GM18520 (cell line): ENCODE data around the gene ENOX2.
A peak's percentile ranks its signal among the peaks of the same experiment; 100 is the strongest.

ENCODE experiments used
- ATAC-seq: cut with Tn5 transposase; IDR thresholded peaks from one replicate; pipeline ENCODE4 v1.9.1; 2021; ENCODE audit not compliant: unreplicated experiment

Gene ENOX2

DNA sequence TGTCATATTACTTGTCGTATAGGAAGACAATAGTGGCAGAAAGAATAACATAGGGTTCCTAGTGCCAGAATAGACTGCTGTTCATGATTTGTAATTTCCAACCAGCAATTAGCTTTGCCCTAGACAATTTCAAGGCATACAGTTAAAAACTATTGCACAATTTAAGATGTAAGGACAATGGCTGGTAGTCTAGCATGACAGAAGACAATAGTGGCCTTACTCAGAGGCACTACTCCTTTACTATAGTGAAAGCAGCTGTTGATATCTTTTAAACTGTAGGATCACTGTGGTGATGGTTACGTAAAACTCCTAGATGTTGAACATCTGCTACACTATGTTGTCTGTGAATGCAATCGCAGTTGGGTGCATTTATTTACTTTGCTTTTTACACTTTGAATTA, 266.7 kb downstream of the ENOX2 start:
- no peak for ATAC-seq

DNA sequence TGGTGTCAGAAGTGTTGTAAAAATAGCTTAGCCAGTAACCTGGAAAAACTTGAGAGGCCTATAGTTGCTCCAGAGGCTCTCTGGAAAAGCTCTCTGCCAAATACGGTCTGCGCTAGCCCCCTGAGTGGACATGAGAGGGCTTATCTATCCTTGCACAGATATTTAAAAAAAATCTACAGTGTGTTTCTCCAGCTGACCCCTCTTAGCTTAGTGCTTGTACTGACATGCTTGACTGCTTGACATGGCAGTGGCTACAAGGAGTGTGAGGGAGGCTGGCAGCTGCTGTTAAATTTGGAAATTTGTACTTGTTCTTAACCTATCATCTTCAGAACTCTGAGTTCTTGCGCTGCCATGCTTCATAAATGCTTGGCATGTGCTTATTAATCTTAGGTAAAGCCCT, 272.0 kb downstream of the ENOX2 start:
- ATAC-seq: no peak

DNA sequence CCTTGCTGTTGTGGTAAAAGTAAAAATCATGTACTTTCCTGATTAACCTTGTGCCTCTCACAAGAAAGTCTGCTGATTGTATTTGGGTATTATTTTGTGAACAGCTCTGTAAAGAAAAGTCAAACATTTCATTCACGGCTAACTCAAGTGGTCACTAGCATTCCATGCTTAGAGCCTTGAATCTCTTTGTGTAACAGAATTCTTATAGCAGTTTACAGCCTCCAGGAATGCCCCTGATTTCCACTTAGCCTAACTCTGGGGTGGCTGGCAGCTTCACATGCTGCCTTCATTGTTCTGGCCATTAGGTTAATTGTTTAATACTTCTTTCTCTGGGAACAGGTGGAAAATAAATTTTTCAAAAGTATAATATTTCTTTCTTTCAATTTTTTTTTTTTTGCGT, 274.5 kb downstream of the ENOX2 start:
- no peak for ATAC-seq

DNA sequence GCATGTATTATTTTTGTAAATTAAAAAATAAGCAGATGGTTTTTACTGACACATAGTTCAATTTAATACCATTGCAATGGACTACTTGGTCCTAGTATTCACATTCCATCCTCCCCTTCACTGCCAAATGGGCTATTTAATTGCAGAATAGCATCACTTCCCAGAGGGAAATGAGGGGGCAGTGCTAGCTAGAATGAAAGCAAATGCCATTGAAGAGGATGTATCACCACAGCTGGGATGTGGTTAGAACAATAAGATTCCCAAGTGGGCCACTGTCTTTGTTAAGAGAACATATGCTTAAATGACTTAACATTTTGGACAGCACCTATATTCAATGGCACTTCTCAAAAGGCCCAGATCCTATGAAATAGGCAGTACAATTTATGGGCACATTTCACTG, 276.5 kb downstream of the ENOX2 start:
- no peak for ATAC-seq

DNA sequence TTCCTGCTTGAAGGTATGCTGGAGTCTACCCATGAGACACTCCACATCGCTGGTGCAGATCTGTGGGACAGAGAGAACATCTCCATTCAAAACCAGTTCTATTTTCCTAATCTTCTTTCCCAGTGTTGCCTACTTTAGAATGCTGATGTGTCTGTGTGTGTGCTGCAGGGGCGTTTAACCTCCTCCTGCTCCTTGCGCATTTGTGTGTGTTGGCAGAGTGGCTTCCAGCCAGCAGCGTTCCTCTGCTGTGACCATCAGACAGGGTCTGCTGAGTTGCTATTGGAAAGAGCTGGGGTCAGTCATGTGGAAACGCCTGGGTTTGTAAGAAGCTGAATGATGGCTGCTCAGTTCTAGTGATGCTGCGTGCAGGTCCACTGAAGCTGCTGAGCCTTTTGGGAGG, 277.6 kb downstream of the ENOX2 start:
- ATAC-seq: no peak

DNA sequence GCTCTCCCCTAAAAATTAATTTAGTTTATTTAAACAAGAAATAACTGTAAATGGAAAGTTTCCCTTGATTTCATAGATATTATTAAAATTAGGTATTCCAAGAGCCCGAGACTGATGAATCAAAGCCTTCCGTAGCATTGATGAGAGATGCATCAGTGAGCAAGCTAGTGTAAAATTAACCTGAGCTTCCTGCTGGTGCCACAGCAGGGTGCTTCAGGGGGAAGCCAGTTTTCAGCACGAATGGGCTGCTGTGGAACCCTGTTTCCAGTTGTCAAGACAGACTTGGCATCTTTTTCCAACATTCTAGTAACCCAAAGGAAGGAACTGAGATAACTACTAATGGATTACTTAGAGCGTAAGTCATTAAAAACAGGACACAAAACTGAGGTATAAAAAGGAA, 279.5 kb downstream of the ENOX2 start:
- ATAC-seq: no peak

DNA sequence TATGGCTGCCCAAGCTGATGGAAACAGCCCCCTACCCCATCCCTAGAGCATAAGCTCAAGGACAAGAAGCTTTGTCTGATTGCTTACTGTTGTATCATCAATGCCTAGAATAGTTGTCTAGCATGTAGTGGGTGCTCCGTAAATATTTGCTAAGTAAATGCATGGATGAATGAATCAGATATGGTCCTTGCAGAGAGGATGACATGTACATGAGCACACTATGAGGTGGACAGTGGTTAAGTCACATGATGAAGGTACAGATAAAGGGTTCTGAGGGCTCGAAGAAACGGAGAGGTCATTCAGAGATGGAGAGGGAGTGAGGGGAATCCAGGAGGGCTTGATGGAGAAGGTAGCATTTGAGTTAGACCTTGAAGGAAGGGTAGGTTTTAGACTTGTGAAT, 287.1 kb downstream of the ENOX2 start:
- ATAC-seq: no peak

DNA sequence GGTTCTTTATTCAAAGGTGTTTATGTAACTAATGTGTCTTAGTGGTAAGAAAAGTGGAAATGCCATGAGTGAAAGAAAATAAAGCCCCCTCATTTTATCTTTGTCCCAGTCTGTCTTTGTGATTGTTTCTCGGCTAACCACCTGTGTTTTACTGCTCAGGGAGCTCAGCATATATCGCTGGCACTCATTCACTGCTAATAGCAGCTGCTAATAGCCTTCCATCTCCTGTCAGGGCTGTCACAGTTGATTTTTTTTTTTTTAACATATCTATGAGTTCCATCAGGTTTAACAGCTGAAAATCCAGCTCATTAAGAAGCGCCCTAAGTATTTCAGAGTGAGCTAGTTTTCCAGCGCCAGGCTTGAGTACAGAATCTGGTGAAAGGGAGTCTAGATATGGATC, 295.6 kb downstream of the ENOX2 start:
- no peak for ATAC-seq

DNA sequence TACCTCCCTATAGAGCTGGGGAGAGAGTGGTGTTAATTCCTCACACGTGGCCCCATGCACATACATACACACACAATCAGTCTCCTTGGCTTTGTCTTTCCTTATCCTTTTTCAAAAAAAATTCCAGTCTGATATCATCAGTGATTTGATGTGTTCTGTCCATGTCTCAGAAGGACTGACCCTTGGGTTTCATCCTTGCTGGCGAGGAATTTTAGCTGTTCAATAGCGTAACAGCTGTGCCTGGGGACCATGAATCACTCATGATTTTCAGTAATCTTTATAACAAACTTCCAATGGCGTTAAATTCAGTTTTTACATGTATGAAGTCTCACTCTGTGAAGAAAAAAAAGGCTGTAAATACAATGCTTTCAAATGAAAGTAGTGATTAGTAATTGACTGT, 296.6 kb downstream of the ENOX2 start:
- no peak for ATAC-seq

DNA sequence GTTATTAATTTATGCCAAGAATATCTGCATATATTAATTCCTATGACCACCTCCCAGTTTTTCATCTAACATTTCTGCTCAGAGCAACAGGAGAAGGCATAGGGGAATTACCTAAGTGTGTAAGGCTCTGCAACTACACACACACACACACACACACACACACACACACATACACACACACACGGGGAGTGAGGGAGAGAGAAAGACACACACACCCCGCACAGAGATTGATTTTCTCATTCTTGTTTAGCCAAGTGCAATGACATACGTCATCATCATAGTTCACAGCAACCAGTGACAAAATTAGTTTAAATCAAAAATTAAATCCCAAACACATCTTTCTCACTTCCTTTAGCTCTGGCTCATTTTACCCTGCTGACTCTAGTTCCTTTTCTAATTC, 298.1 kb downstream of the ENOX2 start:
- ATAC-seq: no peak

DNA sequence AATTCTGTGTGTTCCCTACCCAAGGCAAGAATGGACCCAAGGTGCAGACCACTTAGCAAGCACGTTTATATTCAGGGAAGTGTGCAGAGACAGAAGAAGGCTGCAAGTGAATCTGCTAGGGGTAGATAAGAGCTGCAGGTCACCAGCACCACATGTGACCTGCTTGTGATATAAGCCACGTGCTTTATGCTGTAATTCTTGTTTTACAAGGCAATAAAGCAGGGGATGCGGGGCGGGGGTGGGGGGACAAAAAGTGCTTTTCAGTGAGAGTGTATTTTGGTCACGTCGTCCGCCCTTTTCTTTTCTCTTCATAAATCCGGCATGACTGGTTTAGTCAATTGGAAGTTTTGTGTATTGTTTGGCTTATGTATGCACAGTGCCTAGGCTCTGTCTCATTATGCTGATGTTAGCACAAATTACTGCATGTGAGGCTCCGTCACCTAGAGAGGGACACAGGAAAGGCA, 308.5 kb downstream of the ENOX2 start:
- no peak for ATAC-seq

DNA sequence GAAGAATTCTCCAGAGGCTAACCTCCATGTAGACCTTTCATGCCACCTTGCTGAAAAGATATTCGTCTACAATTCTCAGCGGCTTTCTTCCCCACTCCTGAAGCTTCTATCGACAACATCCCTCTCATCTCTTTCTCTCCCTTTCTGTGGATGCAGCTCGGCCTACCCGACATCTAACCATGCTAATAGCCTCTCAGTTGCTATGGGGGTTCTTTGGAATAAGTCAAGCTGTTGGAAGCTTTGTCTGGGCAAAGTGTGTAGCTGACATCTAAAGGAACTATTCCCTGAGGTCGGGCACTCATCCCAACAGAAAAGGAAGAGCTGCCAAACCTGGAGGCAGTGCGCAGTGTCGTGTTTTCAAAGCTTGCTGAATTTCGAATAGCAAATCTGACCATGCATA, 309.1 kb downstream of the ENOX2 start:
- ATAC-seq: no peak

DNA sequence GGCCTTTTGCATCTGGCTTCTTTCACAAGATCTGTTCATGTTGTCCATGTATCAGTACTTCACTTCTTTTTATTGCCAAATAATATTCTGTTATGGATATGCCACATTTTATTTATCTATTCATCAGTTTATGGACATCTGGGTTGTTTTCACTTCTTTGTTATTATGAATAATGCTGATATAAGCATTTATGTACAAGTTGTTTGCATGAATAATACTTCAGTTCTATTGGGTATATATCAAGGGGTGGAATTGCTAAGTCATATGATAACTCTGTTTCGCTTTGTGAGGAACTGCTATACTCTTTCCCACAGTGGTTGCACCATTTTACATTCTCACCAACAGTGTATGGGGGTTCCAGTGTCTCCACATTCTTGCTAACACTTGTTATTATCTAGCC, 310.8 kb downstream of the ENOX2 start:
- ATAC-seq: no peak

DNA sequence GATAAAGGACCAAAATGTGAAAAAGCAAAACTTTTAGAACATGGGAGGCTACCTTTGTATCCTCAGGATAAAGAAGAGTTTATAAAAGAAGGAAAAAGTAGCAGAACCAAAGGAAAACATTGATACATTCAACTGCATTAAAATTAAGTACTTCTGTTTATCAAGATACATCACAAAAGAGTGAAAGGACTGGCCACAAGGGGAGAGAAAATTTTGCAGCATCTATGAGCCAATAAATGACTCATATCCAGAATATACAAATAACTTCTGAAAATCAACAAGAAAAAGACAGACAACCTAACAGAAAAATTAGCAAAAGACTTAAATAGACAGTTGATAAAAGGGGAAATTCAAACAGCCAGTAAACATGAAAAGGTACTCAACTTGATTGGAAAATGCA, 324.1 kb downstream of the ENOX2 start:
- ATAC-seq: no peak

DNA sequence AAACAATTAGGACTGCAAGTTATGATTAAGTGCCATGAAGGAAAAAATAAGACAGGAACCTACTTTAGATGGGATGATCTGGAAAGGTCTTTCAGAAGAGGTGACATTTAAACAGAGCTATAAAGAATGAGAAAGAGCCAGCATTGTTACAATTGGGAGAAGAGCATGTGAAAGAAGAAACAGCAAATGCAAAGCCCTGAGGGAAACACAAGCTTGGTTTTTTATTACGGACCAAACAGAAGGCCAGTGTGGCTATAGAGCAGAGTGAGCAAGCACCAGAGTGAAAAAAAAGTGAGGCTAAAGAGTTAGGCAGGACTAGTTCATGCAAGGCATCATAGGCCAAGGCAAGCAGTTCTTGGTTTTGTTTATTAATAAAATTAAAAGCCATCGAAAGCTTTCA, 325.6 kb downstream of the ENOX2 start:
- ATAC-seq: no peak

DNA sequence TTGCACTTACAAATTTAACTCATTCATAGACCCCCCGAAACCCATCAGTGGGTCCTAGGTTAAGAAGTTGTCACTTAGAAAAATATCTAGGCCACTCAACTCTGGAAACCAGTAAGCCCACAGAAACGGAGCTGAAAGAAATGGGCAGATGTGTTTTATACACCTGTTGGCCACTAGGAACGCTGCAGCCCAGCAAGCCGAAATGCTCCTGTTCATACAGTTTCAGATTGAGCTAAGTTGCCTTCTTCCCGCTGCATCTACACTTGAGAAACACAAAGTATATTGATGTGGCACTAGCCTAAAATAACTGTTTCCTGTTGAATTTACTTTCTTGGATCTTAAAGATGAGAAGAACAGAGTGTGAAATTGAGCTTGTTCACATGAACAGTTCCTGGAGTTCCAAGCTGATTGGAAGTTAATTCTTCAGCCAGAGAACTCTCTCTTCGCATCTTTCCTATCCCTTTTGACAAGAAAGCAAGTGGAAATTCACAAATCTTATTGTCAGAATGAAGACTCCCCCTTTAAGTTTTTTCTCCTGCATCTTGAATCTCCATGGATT, 327.1 kb downstream of the ENOX2 start:
- ATAC-seq: peak; percentile 78
